Mammary epithelial cell (primary cell): Measurements from ENCODE around the gene MMP17.

ENCODE experiments used
- CTCF ChIP-seq, 2 donors: IDR thresholded peaks in 1 of 2; conservative IDR thresholded peaks in 1 of 2; 2 replicates each; pipeline ENCODE4 v1.5.1; 2011 to 2012; ENCODE audit warnings: inconsistent platforms in 2 of 2, low read length in 2 of 2, mild to moderate bottlenecking in 2 of 2, control low read depth in 1 of 2, low read depth in 1 of 2; ENCODE audit not compliant: insufficient read depth in 1 of 2; ENCODE audit errors: extremely low read depth in 1 of 2
- EZH2 ChIP-seq: IDR thresholded peaks from 2 replicates; pipeline ENCODE4 v1.6.1; 2012; ENCODE audit warnings: low read length, inconsistent platforms, borderline replicate concordance

GRCh38 chr12:131805421-131805820 is 22.8 kb upstream of the MMP17 start:
- no peak for TF ChIP-seq CTCF (conservative IDR thresholded peaks at IDR 0.05 in 1 of 2, IDR thresholded peaks at IDR 0.05 in 1 of 2; ENCODE audit: extremely low read depth in 1 of 2, insufficient read depth in 1 of 2, low read depth in 1 of 2, low read length in 2 of 2)
- TF ChIP-seq EZH2: no peak
